T-helper 9 cell (primary cell): ENCODE measurements around the gene TPCN1.

Experiments used
- DNase-seq: peaks from one replicate; pipeline ENCODE4 v3.0.0-alpha.2; 2020

TPCN1 gene

DNA sequence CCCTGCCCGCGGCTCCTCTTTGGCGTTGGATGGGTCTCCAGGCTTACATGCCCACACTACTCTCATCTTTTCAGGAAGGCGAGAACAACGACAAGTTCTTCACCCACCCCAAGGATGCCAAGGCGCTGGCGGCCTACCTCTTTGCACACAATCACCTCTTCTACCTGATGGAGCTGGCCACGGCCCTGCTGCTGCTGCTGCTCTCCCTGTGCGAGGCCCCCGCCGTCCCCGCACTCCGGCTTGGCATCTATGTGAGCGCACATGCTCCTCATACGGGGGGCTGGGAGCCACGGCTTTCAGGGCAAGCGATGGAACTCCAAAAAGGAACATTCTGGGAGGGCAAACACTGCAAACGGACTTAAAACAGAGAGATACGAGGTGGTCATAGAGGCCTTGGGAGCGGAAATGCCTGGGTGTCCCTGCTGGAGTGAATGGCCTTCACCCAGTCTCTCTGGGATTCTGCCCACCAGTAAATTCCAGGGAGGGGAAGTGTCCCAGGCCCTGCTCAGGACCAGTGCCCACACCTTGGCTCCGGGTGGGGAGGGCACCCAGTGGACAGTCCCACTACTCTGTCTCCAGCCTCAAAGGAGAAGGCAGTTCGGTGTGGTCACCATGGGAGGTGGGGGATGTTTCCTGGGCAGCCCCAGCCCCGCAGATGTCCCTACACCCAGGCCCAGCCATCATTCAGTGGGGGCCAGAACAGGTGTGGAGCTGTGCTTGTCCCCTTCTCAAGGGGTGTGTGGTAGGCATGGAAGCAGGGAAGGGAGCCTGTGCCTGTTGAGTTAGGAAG, 45.0 kb downstream of the TPCN1 start:
- DNase-seq, result no peak

DNA sequence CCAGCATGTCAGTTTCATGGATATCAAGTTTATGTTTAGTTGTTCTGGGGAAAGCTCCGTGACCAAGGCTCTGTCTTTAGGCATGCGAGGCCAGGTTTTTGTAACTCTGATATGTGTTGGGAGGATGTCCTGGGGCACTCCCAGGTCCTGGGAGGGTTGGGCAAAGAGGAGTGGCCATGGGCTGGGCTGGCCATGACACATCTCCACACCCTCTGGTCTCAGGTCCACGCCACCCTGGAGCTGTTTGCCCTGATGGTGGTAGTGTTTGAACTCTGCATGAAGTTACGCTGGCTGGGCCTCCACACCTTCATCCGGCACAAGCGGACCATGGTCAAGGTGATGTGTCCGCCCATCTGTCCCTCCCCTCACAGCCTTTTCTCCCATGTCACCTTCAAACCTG, 46.4 kb downstream of the TPCN1 start:
- no peak for DNase-seq

GRCh38 chr12:113268136-113268535, 46.9 kb downstream of the TPCN1 start:
- DNase-seq, result no peak

- no peak for DNase-seq
Measured at GRCh38 chr12:113268621-113269020, 47.4 kb downstream of the TPCN1 start.

DNA sequence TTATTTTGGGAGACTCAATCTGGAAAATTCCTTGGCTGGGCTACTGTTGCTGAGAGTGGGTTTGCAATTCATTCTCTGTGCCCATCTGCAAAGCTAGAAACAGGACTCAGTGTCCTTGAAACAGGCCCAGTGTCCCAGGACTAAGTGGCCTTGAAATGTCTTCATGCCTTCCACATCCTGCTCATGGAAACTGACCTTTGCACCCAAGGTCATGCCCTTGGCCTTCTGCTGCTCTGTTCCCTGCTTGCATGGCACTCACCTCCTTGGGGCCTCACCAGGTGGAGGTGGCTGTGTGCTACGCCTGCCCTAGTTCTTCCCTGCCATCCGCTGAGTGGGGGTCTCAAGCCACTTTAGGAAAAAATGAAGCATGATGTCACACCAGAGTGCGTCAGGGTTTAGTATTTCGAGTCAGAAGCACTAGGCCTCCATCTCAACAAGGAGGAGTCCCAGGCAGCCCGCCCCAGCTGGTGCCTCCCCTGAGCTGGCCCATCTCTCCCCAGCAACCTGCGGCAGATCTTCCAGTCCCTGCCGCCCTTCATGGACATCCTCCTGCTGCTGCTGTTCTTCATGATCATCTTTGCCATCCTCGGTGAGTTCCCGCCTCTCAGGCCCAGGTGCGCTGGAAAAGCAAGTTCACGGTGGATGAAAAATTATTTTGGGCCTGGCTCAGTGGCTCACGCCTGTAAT, 48.1 kb downstream of the TPCN1 start:
- DNase-seq, result no peak

DNA sequence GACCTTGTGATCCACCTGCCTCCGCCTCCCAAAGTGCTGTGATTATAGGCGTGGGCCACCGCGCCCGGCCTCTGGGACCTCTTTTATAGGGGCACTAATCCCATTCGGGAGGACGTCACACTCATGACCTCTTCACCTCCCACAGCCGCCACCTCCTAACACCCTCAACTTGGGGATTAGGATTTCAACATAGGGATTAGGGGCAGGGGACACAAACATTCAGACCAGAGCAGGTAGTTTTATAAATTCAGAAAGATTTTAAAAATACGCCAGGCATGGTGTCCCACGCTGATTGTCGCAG, 49.4 kb downstream of the TPCN1 start:
- DNase-seq, result no peak

DNA sequence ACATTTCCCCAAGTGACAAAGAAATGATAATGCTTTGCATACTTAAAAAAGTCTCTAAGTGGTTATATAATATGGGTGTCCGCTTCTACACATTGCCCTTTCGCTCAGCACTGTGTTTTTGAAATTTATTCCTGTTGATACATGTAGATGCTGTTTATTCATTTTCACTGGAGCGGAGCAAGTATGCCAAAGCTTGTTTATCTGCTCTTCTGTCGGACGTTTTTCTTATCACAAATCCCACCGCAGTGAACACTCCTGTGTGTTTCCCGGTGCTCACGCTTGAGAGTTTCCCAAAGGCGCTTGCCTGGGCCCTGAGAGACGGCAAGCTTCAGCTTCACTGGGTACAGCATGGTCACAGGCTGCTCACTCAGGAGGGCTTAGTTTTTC, 50.2 kb downstream of the TPCN1 start:
- DNase-seq, result no peak

DNA sequence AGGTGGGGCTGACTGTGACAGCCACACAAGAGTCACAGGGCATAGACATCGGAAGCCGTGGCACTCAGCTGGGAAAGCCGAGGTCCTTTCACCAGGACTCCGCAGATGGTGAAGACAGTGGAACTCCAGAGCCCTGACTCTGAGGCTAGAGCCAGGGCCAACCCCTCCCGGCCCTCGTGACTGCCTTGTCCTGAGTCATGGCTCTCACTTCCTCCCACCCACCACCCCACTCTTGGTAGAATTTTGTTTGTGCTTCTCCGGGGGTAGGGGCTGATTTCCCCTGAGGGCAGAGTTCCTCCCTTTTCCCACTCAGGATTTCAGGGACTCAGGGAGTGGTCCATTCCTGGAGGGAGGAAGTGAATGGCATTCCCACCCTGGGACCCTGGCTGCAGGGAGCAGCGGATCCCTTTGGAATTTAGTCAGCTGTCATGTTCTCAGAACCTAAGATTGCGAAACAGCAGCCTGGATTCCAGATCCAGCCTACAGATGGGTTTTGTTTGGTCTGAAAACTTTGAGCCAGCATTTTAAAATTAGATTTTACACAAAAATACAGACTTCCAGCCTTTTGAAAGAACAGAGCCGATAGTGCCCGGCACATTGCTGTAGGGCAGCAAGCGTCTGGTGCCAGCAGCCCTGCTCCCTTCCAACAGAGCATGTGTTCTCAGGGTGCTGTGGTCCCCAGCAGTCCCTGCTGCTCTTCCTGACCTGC, 50.7 kb downstream of the TPCN1 start:
- DNase-seq, result no peak

GRCh38 chr12:113273053-113273725, 51.9 kb downstream of the TPCN1 start:
- DNase-seq, result no peak

DNA sequence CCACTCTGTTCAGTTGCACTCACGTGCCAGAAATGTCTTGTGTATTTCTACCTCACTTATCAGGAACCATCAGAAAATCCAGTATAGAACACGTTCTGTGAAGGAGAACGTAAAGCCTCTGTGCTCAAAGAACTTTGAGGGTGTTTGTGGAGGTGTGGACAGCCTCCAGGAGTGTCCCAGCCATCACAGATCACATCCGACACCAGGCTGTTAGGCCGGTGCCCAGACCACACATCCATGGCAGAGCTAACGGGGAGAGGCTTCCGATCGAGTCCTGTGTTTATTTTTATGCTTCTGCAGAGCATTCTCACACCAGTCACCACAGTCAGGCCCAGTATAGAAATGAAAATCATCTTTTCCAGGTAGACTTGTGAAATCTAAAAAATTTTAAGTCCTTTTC, 53.6 kb downstream of the TPCN1 start:
- DNase-seq, result no peak

DNA sequence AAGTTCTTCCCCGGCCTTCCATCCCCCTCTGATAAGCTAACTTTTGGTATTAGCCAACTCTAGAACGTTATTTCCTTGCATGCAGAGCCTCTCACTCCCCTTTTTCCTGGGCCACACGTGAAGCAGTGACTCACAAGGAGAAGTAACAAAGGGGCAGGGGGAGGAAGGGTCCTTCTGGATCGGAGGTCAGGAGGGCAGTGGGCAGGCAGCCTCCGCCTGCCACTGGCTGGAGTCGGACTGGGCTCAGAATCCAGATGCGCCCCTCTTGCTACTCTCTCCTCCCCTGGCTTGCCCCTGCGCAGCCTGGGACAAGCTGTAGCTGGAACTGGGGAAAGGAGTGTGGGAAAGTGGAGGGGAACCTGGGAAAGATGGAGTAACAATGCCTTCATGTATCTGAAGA, 55.0 kb downstream of the TPCN1 start:
- no peak for DNase-seq

DNA sequence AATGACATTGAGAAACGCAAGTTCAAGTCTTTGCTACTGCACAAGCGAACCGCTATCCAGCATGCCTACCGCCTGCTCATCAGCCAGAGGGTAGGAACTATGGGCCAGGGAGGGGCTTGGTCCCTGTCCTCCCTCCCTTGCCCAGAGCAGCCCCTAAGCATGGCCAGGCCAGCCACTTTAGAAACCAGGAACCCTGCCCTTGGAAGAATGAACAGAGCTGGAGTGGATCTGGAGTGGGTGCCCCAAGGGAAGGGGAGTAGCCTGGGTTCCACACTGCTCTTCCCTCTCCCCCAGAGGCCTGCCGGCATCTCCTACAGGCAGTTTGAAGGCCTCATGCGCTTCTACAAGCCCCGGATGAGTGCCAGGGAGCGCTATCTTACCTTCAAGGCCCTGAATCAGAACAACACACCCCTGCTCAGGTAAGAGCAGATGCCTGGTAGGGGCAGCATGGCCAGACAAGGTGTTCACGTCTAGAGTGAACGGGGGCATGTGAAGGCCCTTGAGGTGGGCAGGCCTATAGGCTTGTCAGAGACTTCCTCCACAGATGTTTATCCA, 55.8 kb downstream of the TPCN1 start:
- no peak for DNase-seq

- no peak for DNase-seq
Measured at GRCh38 chr12:113277511-113277910, 56.2 kb downstream of the TPCN1 start.

GRCh38 chr12:113278141-113278540, 56.9 kb downstream of the TPCN1 start:
- DNase-seq, result no peak

GRCh38 chr12:113278633-113279032, 57.4 kb downstream of the TPCN1 start:
- no peak for DNase-seq

DNA sequence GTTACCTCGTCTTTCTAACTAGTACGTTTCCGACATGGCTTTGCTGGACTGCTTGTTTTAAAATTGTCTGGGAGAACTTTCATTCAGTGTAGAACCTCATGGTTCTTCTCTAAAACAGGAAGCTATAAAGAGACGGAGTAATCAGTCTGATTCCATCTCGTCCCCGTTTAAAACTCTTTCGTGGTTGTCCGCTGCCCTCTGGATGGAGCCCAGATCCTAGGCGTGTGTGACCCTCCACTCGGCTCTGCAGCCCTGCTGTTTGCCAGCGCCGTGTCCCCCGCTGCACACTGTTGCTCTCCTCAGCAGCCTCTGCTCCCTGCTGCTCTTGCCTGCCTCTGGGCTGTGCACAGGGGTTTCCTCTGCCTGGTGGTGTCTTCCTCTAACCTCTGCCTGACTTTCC, 63.5 kb downstream of the TPCN1 start:
- DNase-seq, result no peak

GRCh38 chr12:113285679-113286610, 64.7 kb downstream of the TPCN1 start:
- DNase-seq, result no peak

- no peak for DNase-seq
Measured at GRCh38 chr12:113286712-113287111, 65.4 kb downstream of the TPCN1 start.

- no peak for DNase-seq
Measured at GRCh38 chr12:113287146-113287898, 66.1 kb downstream of the TPCN1 start.

GRCh38 chr12:113287899-113288282, 66.6 kb downstream of the TPCN1 start:
- DNase-seq, result no peak

GRCh38 chr12:113289361-113289760, 68.1 kb downstream of the TPCN1 start:
- DNase-seq, result no peak
